ENCODE measurements around the gene HSDL1. TPM values are rescaled to one million over a fixed set of nuclear protein-coding genes. Genes with fewer than 3 reads are reported as not detected.

HSDL1 gene
- total and polyA plus RNA-seq, 4 donors: 3.0 to 9.6 (median 5.3) TPM

DNA sequence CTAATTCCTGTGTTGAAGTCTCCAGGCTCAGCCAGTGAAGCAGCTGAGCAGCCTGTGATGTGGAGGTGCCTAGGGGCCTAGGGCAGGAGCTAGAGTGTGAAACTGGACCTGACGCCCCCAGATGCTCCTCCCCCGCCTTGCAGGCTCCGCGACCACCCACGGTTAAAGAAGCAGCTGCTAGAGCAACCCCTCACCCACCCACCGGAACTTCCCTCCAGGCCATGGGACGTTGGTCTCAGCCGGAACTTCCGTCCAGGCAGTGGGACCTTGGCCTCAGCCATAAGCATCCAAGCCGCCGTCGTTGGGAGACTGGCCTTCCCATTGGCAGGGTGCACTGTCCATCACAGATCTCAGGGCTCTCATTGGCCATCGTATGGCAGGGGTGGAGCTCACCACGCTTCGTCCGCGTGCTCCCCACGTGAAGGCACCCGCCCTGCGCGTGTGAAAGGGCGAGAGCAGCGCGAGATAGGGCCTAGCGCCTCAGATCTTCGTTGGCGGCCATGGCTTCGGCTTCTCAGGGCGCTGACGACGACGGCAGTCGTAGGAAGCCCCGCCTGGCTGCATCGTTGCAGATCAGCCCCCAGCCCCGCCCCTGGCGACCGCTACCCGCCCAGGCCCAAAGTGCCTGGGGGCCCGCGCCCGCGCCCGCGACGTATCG, 45.9 kb upstream of the HSDL1 start, which contains the start of gene ADAD2:
Gene ADAD2, plus strand, starts transcription at position 427 of the 658 bp plus-strand sequence. Its CDS starts 74 bp downstream, at position 501.
- no peaks in the 10 kb centered on the region for H3K36me3 ChIP-seq (ENCODE audit: control insufficient read depth in 4 of 4, insufficient read depth in 3 of 4, low read depth in 1 of 4, low read length in 3 of 4)
- H3K9me3 ChIP-seq (ENCODE audit: control insufficient read depth in 4 of 4, low read length in 3 of 4): no peaks in the 10 kb centered on the region
- H3K27ac ChIP-seq (ENCODE audit: low read depth in 1 of 2, low read length in 2 of 2): no peak within 1 kb of the TSS
- H3K9ac ChIP-seq (ENCODE audit: low read depth in 1 of 2, low read length in 2 of 2): no peak within 1 kb of the TSS
- H3K4me1 ChIP-seq (ENCODE audit: control insufficient read depth in 4 of 4, insufficient read depth in 4 of 4, low read length in 3 of 4): peaks cover 0 to 5% (median 4%) of the 10 kb centered on the region in 4 donors
- H3K4me3 ChIP-seq (ENCODE audit: low read depth in 1 of 3, low read length in 3 of 3): no peak within 1 kb of the TSS
- H3K27me3 ChIP-seq (ENCODE audit: control insufficient read depth in 4 of 4, insufficient read depth in 4 of 4, low read length in 3 of 4): no peaks in the 10 kb centered on the region
- TF ChIP-seq HNF4A (conservative IDR thresholded peaks at IDR 0.05) (no peak), CTCF (IDR thresholded peaks at IDR 0.05; ENCODE audit: low read depth, low read length, missing input control) (no peak), FOXA1 (IDR thresholded peaks at IDR 0.05) (no peak), REST (IDR thresholded peaks at IDR 0.05) (no peak), EGR1 (IDR thresholded peaks at IDR 0.05; ENCODE audit: low read depth in 2 of 2) (no peak), SP1 (IDR thresholded peaks at IDR 0.05) (no peak)
- TF ChIP-seq, protein P1, sequence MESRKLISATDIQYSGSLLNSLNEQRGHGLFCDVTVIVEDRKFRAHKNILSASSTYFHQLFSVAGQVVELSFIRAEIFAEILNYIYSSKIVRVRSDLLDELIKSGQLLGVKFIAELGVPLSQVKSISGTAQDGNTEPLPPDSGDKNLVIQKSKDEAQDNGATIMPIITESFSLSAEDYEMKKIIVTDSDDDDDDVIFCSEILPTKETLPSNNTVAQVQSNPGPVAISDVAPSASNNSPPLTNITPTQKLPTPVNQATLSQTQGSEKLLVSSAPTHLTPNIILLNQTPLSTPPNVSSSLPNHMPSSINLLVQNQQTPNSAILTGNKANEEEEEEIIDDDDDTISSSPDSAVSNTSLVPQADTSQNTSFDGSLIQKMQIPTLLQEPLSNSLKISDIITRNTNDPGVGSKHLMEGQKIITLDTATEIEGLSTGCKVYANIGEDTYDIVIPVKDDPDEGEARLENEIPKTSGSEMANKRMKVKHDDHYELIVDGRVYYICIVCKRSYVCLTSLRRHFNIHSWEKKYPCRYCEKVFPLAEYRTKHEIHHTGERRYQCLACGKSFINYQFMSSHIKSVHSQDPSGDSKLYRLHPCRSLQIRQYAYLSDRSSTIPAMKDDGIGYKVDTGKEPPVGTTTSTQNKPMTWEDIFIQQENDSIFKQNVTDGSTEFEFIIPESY (IDR thresholded peaks at IDR 0.05): no peak
- WGBS: 91% methylated on average over 47 of the region's 47 CpGs
- DNase-seq (ENCODE audit: low spot score): no peak

DNA sequence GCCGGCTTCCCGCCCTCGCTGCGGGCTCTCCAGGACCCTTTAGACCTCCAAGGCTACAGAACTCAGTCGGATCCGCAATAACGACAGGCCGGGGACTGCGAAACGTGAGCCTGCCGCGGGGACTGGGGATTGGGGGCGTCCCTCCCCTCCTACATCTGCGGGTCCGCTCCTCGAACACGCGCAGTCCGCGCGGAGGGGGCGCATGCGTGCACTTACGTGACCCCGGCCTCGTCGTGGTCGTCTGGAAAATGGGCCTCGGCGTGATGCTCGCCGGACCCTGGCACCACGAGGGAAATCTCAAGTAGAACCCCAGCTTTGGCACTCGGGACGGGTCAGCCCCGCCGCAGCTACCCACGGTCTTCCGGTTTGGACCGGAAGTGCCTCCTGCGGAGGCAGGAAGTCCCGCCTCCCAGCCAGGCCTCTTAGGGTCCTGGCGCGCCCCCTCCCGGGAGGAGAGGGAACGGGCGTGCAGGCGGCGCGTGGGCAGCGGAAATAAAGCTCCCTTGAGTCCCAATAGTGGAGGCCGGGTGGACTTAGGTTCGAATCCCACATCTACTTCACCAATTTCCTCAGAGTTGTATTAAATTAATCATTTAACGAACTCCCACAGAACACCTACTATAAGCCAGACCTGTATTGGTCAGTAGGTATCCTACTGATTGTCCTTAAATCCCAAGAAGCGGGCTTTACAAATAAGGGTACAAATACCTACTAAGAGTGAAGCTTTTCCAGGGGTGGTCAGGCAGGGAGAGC, 41.9 kb upstream of the HSDL1 start, which contains the start of gene TAF1C:
Gene TAF1C, minus strand, starts transcription at position 373 of the 753 bp plus-strand sequence. CDS start 2,069 bp downstream, outside the sequence.
- DNase-seq (ENCODE audit: low spot score): peak; percentile 95
- Histone ChIP-seq H3K4me3 (ENCODE audit: low read depth in 1 of 3, low read length in 3 of 3) (peak within 1 kb of the TSS; percentile 72 to 94 (median 91)), H3K9me3 (ENCODE audit: control insufficient read depth in 4 of 4, low read length in 3 of 4) (no peaks in the 10 kb centered on the region), H3K4me1 (ENCODE audit: control insufficient read depth in 4 of 4, insufficient read depth in 4 of 4, low read length in 3 of 4) (peaks cover 0 to 17% (median 6%) of the 10 kb centered on the region in 4 donors), H3K27ac (ENCODE audit: low read depth in 1 of 2, low read length in 2 of 2) (peak within 1 kb of the TSS in 1 of 2 donors; percentile 2), H3K9ac (ENCODE audit: low read depth in 1 of 2, low read length in 2 of 2) (peak within 1 kb of the TSS; percentile 71 to 79), H3K36me3 (ENCODE audit: control insufficient read depth in 4 of 4, insufficient read depth in 3 of 4, low read depth in 1 of 4, low read length in 3 of 4) (peaks cover 3 to 19% (median 11%) of the 10 kb centered on the region in 4 donors), H3K27me3 (ENCODE audit: control insufficient read depth in 4 of 4, insufficient read depth in 4 of 4, low read length in 3 of 4) (no peaks in the 10 kb centered on the region)
- 2% methylated on average over 55 of the region's 55 CpGs for WGBS
- TF ChIP-seq RXRA (IDR thresholded peaks at IDR 0.05) (peak in 1 of 2 donors; percentile 17), EGR1 (IDR thresholded peaks at IDR 0.05; ENCODE audit: low read depth in 2 of 2) (peak in 1 of 2 donors; percentile 74), JUND (IDR thresholded peaks at IDR 0.05) (no peak), ATF3 (IDR thresholded peaks at IDR 0.05) (no peak), RAD21 (IDR thresholded peaks at IDR 0.05) (peak; percentile 88 to 92), HNF4G (IDR thresholded peaks at IDR 0.05) (no peak), FOXA1 (IDR thresholded peaks at IDR 0.05) (no peak), NR2F2 (IDR thresholded peaks at IDR 0.05) (peak; percentile 29), FOXA2 (IDR thresholded peaks at IDR 0.05) (no peak), REST (IDR thresholded peaks at IDR 0.05) (no peak), TAF1 (conservative IDR thresholded peaks at IDR 0.05) (no peak), YY1 (IDR thresholded peaks at IDR 0.05) (no peak)
- TF ChIP-seq, protein P1 (IDR thresholded peaks at IDR 0.05): no peak
